GM23338 (cell line): ENCODE measurements around the gene MCU.

Source experiments
- CREB1 ChIP-seq: fragments of 250-450 bp; sonication (Bioruptor Pico); IDR thresholded peaks from 2 replicates; pipeline ENCODE4 v1.5.0; 2020; ENCODE audit warnings: low read depth, mild to moderate bottlenecking, moderate library complexity
- EZH2 ChIP-seq: fragments of 200-600 bp; sonication (generic); IDR thresholded peaks from one replicate; pipeline ENCODE4 v1.8.0; 2017; ENCODE audit warnings: antibody characterized with exemption, mild to moderate bottlenecking, low read depth; ENCODE audit not compliant: unreplicated experiment
- EZH2phosphoT487 ChIP-seq: fragments of 200-600 bp; sonication (generic); IDR thresholded peaks from one replicate; pipeline ENCODE4 v1.8.1; 2018; ENCODE audit warnings: antibody characterized with exemption; ENCODE audit not compliant: unreplicated experiment
- JUNB ChIP-seq: IDR thresholded peaks from one replicate; pipeline ENCODE4 v1.6.1; 2016; ENCODE audit warnings: antibody characterized with exemption; ENCODE audit not compliant: unreplicated experiment
- NANOG ChIP-seq: IDR thresholded peaks from 2 replicates; pipeline ENCODE4 v1.6.1; 2016; ENCODE audit warnings: antibody characterized with exemption, borderline replicate concordance
- POLR2AphosphoS5 ChIP-seq: IDR thresholded peaks from 2 replicates; pipeline ENCODE4 v1.6.1; 2016; ENCODE audit warnings: antibody characterized with exemption, low read depth
- REST ChIP-seq: IDR thresholded peaks from one replicate; pipeline ENCODE4 v1.6.1; 2018; ENCODE audit warnings: antibody characterized with exemption; ENCODE audit not compliant: unreplicated experiment
- STAT1 ChIP-seq: IDR thresholded peaks from one replicate; pipeline ENCODE4 v1.6.1; 2016; ENCODE audit warnings: antibody characterized with exemption; ENCODE audit not compliant: unreplicated experiment
- ZNF114 ChIP-seq: fragments of 250-450 bp; sonication (Bioruptor Pico); IDR thresholded peaks from 2 replicates; pipeline ENCODE4 v1.5.0; 2020; ENCODE audit warnings: mild to moderate bottlenecking, moderate library complexity
- ZNF331 ChIP-seq: fragments of 250-450 bp; sonication (Bioruptor Pico); IDR thresholded peaks from 2 replicates; pipeline ENCODE4 v1.5.0; 2020; ENCODE audit warnings: low read depth, mild to moderate bottlenecking, moderate library complexity
- TF ChIP-seq, protein P1 (sequence below), 2 experiments: fragments of 200-600 bp in 1 of 2; sonication (generic) in 1 of 2; conservative IDR thresholded peaks; 2 replicates each; pipeline versions ENCODE4 v1.5.1 to v1.6.1; 2016 to 2017; ENCODE audit warnings: antibody characterized with exemption in 2 of 2, low read depth in 2 of 2, mild to moderate bottlenecking in 2 of 2, moderate library complexity in 1 of 2
- TF ChIP-seq, protein P2 (sequence below): IDR thresholded peaks from 2 replicates; pipeline ENCODE4 v1.6.1; 2016; ENCODE audit warnings: antibody characterized with exemption

GRCh38 chr10:72779874-72780273 is 87.9 kb downstream of the MCU start:
- TF ChIP-seq REST (no peak), ZNF331 (no peak), EZH2phosphoT487 (no peak), CREB1 (CRISPR knock-in tag) (no peak), POLR2AphosphoS5 (no peak), JUNB (no peak), EZH2 (no peak), ZNF114 (no peak), STAT1 (no peak), NANOG (no peak)
- TF ChIP-seq, protein P1, sequence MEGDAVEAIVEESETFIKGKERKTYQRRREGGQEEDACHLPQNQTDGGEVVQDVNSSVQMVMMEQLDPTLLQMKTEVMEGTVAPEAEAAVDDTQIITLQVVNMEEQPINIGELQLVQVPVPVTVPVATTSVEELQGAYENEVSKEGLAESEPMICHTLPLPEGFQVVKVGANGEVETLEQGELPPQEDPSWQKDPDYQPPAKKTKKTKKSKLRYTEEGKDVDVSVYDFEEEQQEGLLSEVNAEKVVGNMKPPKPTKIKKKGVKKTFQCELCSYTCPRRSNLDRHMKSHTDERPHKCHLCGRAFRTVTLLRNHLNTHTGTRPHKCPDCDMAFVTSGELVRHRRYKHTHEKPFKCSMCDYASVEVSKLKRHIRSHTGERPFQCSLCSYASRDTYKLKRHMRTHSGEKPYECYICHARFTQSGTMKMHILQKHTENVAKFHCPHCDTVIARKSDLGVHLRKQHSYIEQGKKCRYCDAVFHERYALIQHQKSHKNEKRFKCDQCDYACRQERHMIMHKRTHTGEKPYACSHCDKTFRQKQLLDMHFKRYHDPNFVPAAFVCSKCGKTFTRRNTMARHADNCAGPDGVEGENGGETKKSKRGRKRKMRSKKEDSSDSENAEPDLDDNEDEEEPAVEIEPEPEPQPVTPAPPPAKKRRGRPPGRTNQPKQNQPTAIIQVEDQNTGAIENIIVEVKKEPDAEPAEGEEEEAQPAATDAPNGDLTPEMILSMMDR (conservative IDR thresholded peaks at IDR 0.05; ENCODE audit: low read depth in 2 of 2): no peak
- TF ChIP-seq, protein P2, sequence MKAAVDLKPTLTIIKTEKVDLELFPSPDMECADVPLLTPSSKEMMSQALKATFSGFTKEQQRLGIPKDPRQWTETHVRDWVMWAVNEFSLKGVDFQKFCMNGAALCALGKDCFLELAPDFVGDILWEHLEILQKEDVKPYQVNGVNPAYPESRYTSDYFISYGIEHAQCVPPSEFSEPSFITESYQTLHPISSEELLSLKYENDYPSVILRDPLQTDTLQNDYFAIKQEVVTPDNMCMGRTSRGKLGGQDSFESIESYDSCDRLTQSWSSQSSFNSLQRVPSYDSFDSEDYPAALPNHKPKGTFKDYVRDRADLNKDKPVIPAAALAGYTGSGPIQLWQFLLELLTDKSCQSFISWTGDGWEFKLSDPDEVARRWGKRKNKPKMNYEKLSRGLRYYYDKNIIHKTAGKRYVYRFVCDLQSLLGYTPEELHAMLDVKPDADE: no peak
